OCI-M2 (cell line): ENCODE results near the gene EHD1.

Source experiments
- DNase-seq: peaks from one replicate; lab custom pipeline; 2025; ENCODE audit not compliant: unreplicated experiment; lab: John Stamatoyannopoulos, UW

Gene EHD1

DNA sequence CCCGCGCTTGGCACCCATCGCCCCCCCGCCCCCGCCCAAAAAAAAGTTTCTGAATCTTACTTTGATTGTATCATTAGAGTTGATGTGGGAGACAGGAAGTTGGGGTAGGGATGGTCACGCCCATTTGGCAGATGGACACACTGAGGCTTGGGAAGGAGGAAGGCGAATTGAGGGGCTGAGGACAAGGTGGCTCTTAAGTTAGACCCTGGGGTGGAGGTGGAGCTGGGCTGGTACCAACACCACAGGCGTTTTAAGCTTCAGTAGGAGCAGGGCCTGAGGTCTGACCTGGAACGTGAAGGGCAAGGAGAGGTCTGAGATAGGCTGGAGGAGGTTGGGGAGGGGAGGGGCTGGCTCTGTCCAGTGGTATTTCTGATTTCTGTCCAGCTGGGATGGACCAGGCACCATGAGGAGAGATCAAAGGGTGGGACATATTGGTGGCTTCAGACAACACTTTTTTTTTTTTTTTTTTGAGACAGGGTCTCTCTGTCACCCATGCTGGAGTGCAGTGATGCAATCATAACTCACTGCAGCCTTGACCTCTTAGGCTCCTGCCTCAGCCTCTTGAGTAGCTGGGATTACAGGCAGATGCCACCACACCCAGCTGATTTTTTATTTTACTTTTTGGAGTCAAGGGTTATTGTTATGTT, 33.2 kb downstream of the EHD1 start:
- DNase-seq = no peak

DNA sequence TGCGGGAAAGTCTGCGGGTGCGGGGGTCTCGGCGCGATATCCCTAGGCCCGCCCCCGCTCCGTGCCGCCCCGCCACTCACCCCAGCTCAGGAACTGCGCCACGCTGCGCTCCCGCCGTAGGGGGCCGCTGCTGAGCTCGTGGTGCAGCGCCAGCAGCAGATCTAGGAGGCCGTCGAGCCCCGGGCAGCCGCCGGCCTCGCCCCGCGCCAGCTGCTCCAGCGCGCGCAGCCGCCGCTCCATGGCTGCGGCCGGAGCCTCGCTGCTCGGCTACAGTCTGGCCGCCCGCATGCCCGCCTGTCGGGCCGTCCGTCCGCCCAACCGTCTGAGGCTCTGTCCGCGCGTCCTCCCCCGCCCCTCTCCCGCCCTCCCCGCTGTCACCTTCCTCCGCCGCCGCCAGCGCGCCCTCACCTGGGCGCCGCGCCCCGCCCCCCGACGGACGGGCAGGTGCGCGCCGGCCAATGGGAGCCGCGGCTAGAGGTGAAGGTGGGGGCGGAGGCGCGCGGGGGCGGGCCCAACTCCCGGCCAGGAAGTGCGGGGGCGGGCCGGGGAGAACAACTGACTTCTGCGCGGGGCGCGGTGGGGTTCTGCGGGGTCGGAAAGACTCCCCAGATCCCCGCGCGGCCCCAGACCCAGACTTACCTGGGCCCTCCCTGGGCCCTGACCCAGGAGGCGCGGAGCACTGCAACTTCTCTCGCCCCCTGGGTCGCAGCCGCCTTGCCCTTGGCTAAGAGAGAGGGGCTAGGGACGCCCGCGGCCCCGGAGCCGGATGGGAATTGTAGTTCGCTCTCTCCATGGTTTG, 33.9 kb downstream of the EHD1 start, which contains the start of gene CDC42BPG:
TSS of gene CDC42BPG (minus strand) at position 324 of the 799 bp plus-strand sequence. CDS start at position 240, 84 bp downstream.
- DNase-seq = no peak

DNA sequence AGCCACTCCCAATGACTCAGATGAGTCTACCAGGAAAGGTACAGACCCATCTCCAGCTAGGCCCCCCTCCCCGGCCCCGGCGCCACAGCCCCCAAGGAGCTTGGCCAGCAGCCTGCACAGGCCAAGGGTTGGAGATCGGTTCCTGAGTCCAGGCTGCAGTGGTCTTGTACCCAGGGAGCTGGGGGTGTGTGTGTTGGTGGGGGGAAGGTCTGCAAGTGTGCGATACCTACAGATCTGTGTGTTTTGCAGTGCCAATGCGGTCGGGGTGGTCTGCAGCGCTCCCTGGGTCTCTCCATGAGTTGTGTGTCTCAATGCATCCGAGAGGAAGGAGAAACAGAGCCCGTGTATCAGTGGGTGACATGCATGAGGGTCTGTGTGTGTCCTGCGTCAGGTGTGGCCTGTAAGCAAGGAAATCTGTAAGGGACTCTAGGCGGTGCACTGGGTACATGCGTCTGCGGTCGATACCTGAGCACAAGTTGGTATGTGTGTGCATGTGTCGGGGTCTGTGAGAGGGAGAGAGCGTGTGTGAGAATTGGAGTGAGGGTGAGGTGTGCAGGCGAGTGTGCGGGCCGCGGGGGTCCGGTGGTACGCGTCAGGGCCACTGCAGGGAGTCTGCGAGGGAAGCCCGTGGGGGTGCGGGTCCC, 34.6 kb downstream of the EHD1 start:
- DNase-seq = no peak

DNA sequence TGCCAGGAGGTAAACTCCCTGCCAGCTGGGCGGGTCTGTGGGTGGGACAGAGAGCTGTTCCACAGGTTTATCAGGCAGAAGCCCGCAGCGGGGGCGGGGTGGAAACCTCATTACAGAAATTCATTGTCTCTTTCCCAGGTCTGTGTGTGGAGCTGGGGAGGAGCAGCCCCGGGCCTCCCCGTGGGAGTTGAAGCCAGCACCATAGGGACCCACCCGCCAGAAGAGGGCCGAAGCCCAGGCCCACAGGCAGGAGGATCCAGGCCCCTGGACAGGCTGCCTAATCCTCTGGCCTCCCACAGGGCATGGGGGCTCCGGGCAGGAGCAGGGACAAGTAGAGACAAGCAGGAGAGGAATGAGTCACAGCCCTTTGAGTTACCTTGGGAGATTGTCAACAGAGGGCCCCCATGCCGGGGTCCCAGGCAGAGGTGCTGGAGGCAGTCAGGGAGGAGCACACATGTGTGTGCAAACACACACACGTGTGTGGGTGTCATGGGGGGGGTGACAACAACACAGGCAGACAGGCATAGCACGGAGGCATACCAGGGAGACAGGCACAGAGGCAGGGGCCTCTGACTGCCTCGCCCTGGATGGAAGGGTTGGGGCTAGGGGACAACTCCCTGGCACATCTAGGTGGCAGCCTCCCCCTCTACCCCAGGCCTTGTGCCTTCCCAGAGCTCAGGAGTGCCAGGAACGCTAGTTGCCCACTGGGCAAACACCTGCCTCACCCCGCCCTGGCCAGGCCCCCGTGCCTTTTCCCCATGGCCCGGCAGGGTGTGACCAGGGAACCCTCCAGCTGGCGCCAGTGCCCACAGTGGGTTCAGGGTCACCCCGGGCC, 35.4 kb downstream of the EHD1 start:
- no peak for DNase-seq

DNA sequence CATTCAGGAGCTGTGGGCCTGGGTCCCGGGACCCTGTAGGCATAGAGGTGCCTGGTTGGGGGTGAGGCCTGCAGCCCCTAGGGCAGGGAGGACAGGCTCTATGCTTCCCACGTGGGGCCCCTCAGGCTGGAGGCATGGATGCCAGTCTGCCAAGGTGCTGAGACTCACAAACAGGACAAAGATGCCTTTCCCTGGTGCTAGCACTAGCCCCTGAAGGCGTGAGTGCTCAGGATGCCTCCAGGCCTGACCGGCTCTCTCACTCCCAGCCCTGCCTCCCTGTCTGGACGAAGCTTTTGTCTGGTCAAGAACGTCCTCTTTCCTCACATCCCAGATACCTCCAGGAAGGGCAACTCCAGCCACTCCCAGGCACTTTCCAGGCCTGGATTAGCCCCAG, 36.1 kb downstream of the EHD1 start:
- DNase-seq = no peak

DNA sequence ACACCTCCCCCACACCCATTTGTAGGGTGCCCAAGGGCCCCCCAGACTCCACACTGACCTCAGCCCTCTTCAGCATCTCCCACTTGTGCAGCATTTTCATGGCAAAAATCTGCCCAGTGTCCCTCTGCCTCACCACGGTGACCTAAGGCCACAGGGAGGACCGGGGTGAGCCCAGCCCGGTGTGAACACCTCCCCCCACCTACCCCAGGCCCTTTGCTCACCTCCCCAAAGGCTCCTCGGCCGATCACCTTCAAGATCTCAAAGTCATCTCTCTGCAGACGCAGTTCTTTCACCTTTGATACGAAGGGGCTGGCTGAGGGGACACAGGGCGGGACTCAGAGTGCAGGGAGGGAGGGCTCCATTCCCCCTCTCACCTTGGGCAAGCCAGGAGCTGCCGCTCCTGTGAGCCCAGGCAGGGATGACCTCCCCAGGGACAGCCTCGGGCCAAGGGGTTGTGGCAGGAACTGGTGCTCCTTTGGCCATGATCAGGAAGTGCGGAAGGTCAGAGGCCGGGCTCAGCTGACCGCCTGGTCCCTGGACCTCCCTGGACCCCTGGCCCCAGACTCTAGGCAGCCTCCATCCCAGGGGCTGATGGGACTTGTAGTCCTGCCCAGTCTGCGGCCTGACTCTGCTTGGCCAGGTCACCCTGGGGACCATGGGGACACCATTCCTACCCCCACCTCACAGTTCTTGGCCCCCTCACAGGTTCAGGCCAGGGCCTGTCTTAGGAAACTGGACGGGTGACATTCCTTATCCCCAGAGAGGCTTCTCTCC, 36.6 kb downstream of the EHD1 start:
- no peak for DNase-seq

DNA sequence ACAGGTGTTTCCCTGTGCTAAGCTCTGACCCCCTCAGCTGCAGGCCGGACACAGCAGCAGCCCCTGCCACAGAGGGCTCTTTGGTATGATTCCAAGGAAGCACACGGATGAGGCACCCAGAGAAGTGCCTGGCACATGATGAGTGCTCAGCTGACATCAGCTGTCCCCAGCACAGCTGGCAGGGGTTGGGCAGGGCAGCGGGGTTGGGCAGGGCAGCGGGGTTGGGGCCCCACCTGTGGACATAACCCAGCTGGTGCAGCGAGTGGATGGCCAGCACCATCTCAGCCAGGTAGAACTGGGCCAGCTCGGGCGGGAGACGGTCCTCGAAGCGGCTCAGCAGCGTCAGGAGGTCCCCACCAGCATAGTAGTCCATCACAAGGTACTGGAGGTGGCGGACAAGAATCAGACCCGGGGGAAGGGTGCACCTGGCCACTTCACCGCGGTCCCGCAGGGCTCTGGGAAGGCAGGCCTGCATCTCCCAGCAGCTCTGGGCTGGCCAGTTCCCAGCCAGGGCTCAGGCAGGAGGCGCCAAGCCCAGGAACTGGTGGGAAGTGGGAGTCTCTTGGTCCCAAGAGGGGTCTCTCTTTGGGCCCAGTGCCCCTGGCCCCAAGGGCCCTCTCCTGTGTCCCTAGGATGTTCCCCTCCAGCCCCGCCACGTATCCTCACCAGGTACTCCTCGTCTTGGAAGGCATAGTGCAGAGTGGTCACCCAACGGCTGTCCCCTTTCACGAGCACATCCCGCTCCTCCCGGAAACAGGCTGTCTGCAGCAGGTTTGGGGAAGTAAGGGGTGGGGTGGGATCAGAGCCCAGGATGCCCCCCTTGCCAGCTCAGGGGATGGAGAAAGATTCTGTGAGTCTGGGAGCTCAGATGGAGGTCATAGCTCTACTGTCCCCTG, 38.3 kb downstream of the EHD1 start:
- DNase-seq = no peak

DNA sequence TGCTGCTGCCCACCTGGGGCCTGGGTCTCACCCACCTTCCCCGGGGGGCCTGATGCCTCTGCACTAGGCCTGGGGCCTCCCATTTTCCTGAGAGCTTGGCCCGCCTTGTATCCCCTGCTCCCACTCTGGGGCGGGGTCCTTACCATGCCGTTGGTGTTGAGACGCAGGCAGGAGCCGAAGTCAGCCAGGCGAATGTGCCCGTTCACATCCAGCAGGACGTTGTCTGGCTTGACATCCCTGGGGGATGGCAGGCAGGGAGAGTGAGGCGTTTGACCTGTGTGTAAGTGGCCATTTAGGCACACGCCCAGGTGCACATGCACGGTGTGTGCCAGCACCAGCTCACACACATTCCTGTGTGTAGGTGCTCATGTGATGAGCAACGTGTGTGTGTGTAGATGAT, 39.1 kb downstream of the EHD1 start:
- no peak for DNase-seq

DNA sequence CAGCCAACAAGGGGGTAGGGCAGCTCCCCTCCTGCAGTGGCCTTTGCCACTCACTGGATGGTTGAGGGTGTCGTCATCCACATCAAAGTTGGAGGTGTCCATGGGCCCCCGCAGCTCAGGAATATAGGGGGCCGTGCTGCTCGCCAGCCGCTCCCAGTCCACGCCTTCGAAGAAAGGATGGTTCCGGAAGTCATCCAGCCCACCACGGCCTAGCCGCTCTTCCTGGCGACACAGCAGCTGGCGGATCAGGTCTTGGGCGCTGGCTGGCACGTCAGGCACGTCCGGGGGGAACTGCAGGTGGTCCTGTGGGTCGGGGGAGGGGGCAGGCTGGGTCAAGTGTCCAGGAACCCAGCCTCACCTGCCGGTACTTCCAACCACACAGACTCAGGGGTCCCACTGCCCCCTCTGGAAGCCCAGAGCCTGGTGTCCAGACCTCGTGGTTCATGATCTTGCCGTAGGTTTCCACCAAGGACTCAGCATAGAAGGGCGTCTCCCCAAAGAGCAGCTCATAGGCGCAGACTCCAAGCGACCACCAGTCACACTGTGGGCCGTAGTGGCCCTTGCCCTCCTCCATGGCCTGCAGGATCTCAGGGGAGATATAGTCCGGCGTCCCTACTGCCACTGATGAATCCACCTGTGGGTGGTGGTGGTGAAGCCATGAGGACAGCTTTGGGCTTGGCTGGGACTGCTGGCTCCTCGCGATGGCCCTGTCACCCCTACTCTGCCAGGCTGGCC, 39.7 kb downstream of the EHD1 start:
- no peak for DNase-seq

DNA sequence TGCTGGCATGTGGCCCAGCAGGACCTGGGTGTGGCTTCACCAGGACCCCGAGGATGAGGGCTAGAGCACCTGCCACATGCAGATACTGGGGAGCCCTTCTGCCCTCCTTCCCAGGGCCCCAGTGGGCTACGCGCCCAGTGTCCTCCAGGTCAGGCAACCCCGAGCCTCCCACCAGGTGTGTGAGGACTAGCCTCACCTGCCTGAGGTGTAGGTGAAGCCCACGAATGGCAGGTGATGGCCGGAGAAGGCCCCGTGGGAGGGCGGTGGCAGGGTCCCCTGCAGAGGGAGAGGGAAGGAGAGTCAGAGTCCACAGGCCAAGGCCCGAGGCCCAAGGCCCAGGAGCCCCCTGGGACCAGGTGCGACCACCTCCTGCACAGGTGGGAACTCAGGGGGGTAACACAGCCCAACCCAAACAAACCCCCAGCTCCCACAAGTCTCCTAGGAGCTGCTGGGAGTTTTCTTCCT, 40.5 kb downstream of the EHD1 start:
- no peak for DNase-seq

DNA sequence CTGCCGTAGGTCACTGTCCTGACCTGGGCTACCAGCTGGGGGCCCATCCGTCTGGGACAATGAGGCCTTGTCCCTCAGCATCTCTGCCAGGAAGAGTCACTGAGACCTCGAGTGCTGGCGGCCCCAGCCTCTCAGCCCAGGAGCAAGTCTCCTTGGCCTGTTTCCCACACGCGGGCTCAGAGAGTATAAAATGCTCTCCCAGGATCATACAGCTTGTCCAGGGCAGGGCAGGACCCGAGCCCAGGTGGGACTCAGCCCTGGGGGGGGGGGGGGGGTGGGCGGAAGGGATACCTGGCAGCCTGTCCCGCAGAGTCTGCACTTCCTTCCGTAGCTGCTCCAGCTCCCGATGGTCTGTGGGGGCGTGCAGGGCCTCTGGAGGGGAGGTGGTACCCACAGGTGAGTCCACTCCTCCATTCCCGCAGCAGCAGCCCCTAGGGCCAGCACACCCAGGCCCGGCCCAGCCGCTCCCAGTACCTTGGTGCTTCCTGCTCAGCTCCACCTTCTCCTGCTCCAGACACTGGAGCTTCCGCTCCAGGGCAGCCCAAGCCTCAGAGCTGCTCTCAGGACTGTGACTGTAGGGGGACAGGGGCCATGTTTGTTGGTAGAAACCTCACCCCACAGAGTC, 41.9 kb downstream of the EHD1 start:
- DNase-seq = no peak

DNA sequence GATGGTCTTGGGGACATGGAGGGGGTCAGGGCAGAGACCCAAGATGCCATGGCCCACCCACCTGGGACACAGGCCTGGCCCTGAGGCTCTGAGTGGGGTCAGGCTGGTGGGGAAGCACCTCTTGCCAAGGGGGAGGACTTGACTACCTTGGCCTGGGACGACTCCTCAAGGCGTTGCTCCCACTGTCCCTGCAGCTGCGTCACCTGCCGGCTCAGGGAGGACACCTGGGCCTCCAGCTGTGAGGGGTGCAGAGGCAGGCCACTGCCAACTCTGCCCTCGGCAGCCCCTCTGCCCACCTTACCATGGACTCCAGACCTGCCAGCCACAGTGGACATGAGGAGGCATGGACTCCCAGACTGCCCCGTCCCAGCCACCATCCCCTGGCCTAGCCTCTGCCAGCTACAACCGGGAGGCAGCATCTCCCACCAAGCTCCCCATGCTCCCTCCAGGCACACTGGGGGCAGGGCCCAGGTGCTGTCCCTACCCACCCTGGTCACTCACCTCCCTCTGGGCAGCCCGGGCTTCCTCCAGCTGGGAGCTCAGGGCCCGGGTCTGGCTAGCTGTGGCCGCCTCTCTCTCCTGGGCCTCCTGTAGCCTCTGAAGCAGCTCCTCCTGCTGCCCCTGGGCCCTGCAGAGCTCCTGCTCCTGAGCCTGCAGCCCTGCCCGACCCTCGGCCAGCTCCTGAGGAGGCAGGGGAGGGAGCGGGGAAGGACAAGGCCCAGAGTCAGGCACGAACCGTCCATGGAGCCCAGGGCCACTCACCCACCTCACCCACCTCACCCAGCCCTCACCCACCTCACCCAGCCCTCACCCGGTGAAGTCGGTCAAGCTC, 42.6 kb downstream of the EHD1 start:
- DNase-seq = no peak

DNA sequence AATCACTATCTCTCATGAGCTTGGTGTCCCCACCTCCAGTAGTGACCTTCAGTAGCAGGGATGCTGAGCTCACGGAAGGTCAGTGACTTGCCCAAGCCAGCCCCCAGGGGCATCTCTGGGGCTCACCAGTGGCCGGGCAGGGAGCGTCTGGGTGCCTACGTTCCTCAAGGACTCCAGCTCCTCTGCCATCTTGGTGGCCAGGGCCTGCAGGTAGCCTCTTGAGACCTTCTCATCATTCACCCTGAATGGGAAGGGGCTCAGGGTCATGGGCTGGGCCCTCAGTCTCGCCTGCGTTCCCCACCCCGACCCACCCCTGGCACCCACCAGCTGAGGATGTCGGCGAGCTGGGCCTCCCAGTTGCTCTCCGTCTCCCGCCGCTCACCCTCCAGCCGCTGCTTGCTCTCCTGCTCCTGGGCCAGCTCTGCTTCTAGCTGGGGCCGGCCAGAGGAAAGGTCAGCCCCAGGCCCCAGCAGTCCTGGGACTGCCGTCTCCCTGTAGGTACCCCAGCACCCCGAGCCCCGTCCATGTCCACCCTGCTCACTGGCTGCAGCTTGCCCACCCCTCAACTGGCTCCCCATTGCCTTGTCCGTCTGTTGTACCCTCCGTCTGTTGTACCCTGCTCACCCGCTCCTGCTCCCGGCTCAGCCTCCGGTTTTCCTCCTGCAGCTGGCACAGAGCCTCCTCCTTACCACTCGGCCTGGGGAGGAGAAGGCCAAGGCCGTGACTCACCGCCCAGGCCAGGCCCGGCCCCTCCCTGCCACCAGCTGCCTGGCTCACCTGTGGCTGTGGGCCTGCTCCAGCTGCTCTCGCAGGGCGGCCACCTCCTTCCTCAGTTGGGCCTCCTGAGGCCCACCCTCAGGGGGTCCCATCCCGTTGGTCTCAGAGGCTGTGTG, 43.5 kb downstream of the EHD1 start:
- DNase-seq = no peak

DNA sequence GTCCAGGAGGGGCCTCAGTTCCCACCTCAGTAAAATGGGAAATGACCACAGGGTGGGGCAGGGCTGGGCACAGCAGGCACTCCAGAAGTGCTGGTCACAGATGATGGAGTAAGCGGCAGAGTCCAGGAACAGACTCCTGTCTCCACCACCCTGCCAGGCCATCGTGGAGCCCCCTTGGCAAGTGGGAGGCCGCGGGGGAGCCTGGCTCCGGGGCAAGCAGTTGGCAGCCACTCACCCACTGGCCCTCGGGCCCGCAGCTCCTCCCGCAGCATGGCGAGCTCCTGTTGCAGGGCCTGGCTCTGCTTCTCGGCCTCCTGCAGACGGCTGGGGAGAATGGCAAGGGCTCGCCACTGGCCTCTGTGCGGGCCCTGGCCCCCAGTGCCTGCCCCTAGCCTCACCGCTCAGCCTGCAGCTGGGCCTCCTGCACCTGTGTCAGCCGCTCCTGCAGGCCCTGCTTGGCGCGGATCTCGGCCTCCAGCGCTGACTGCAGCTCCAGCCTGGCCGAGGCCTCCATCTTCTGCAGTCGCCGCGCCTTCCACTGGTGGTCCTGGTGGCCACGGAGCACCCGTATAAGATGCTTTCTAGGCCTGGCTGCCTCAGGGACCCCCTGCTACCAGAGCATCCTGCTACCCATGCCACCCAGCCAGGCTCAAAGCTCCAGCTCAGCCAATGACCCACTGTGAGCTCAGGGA, 44.2 kb downstream of the EHD1 start:
- no peak for DNase-seq

DNA sequence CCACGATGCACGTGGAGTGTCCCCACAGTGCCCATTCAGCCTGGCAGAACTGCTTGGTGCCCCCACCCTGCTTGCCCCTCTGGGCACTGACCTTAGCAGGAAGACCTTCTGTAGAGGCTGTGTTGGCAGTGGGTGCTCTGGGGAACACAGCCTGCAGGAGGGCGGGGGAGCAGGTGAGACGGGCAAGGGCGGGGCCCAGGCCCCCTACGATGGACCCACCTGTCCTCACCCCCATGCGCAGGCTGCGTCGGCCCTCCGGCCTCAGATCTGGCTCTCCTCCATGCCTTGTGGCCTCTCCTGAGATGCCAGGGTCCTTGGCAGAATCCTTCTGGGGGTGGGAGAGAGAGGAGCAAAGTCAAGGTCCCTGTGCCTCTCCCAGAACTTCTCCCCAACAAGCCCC, 44.9 kb downstream of the EHD1 start:
- DNase-seq = no peak

DNA sequence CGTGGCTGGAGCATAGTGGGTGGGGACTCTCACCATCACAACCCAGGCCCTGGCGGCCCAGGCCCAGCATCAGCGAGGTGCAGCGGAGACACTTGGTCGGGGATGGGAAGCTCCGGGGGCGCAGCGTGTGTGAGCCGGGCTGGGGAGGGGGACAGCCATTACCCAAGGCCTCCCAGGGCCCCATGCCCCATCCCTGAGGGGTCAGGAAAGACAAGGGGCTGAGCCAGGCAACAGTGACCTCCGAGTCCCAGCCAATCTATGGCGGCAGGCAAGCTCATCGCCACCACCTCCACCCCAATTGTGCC, 45.3 kb downstream of the EHD1 start:
- DNase-seq = no peak
